ENCODE results near the gene EHD4.

GRCh38 chr15:41854443-41854842 lies 117.9 kb downstream of the EHD4 start:
- TF ChIP-seq CTCF (IDR thresholded peaks at IDR 0.05): no peak
- TF ChIP-seq POLR2A (IDR thresholded peaks at IDR 0.05): no peak

Measured in ovary (tissue), 3 donors.